ENCODE data around the gene TMEM245. TPM values are rescaled to one million over a fixed set of nuclear protein-coding genes. Genes with fewer than 3 reads are reported as not detected.

Gene TMEM245
- total RNA-seq, 2 donors from 2014 or later, result 76.5 to 95.4 TPM

DNA sequence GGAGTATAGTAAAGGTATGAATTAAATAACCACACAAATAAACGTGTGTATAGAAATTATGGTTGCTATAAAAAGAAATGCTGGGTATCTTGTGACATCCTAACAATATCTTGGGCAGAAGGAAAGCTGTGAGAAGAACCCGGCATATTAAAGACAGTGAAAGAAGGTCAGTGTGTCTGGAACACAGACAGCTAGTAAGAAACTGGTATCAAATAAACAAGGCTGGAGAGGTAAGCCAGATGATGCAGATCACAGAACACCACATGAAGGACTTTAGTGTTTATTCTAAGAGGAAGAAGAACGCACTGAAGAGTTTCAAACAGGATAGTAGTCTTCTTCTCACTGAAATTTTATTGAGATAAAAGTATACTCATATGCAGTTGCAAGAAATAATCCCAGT, 24.4 kb downstream of the TMEM245 start:
- no peak overlapping the region for H3K27ac ChIP-seq
- TF ChIP-seq, protein P1, sequence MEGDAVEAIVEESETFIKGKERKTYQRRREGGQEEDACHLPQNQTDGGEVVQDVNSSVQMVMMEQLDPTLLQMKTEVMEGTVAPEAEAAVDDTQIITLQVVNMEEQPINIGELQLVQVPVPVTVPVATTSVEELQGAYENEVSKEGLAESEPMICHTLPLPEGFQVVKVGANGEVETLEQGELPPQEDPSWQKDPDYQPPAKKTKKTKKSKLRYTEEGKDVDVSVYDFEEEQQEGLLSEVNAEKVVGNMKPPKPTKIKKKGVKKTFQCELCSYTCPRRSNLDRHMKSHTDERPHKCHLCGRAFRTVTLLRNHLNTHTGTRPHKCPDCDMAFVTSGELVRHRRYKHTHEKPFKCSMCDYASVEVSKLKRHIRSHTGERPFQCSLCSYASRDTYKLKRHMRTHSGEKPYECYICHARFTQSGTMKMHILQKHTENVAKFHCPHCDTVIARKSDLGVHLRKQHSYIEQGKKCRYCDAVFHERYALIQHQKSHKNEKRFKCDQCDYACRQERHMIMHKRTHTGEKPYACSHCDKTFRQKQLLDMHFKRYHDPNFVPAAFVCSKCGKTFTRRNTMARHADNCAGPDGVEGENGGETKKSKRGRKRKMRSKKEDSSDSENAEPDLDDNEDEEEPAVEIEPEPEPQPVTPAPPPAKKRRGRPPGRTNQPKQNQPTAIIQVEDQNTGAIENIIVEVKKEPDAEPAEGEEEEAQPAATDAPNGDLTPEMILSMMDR (IDR thresholded peaks at IDR 0.05), result no peak
- H3K4me1 ChIP-seq (ENCODE audit: control insufficient read depth in 1 of 2, low read depth in 2 of 2), result peaks cover 29 to 47% of the 10 kb centered on the region in 2 donors

DNA sequence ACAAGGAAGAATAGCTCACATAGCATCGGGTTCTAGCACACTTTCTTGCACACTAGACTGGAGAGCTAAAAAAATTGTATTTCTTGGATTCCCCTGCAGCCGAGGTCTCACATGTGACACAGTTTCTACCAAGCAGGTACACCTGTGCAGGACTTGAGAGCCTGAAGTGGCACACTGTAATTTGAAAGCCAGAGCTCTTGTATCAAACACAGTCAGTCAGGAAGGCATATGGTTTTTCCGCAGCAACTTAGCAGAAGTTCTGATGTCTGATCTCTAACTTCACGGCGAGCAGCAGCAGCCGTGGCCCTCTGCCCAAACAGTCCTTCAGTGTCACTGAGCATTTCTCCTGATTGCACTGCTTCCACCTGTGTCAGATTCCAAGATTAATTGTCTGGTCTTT, 25.5 kb downstream of the TMEM245 start:
- no peak overlapping the region for H3K27ac ChIP-seq
- DNase-seq (ENCODE audit: low spot score), result no peak
- no peak overlapping the region for H3K4me3 ChIP-seq
- TF ChIP-seq, protein P1 (IDR thresholded peaks at IDR 0.05), result no peak
- peaks cover 23 to 39% of the 10 kb centered on the region in 2 donors for H3K4me1 ChIP-seq (ENCODE audit: control insufficient read depth in 1 of 2, low read depth in 2 of 2)
- H3K27me3 ChIP-seq (replicated peaks; ENCODE audit: insufficient read depth), result no peaks in the 10 kb centered on the region
- peaks cover 20% of the 10 kb centered on the region for H3K36me3 ChIP-seq
- ATAC-seq (ENCODE audit: insufficient number of reproducible peaks, low FRiP score, low read depth), result no peak
- H3K9me3 ChIP-seq, result no peaks in the 10 kb centered on the region

More for the DNA sequence above, 24.4 kb downstream of the TMEM245 start:
- DNase-seq (ENCODE audit: low spot score) (no peak), ATAC-seq (ENCODE audit: insufficient number of reproducible peaks, low FRiP score, low read depth) (no peak)
- Histone ChIP-seq H3K36me3 (peaks cover 11% of the 10 kb centered on the region), H3K27me3 (replicated peaks; ENCODE audit: insufficient read depth) (no peaks in the 10 kb centered on the region), H3K4me3 (no peak overlapping the region), H3K9me3 (no peaks in the 10 kb centered on the region)

DNA sequence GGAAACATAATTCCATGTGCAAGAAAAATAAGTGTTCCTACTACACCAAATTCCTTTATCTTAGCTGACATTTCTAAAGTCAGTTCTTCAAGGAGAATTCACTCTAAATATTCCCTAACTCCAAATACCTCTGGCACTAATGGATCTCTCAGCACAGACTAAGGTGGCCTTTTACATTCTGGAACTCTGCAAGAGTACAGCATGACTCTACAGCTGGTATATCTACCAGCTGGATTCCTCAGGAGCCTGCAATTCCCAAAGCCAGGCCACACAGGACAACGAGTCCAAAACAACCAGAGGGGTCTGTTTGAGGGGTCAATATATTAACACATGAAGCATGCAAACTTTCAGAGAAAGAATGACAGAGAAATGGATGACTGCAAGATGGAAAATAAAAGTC, 27.2 kb downstream of the TMEM245 start:
- H3K4me3 ChIP-seq, result no peak overlapping the region
- H3K27me3 ChIP-seq (replicated peaks; ENCODE audit: insufficient read depth), result no peaks in the 10 kb centered on the region
- no peaks in the 10 kb centered on the region for H3K9me3 ChIP-seq
- H3K27ac ChIP-seq, result no peak overlapping the region
- TF ChIP-seq, protein P1 (IDR thresholded peaks at IDR 0.05), result no peak
- no peak for ATAC-seq (ENCODE audit: insufficient number of reproducible peaks, low FRiP score, low read depth)
- peaks cover 6 to 22% of the 10 kb centered on the region in 2 donors for H3K4me1 ChIP-seq (ENCODE audit: control insufficient read depth in 1 of 2, low read depth in 2 of 2)
- H3K36me3 ChIP-seq, result peaks cover 27% of the 10 kb centered on the region
- no peak for DNase-seq (ENCODE audit: low spot score)

GRCh38 chr9:109092051-109092580, 27.6 kb downstream of the TMEM245 start:
- TF ChIP-seq, protein P1 (IDR thresholded peaks at IDR 0.05), result no peak
- Histone ChIP-seq H3K36me3 (peaks cover 29% of the 10 kb centered on the region), H3K27me3 (replicated peaks; ENCODE audit: insufficient read depth) (no peaks in the 10 kb centered on the region), H3K4me3 (no peak overlapping the region), H3K9me3 (no peaks in the 10 kb centered on the region), H3K4me1 (ENCODE audit: control insufficient read depth in 1 of 2, low read depth in 2 of 2) (peaks cover 4 to 17% of the 10 kb centered on the region in 2 donors), H3K27ac (no peak overlapping the region)
- DNase-seq (ENCODE audit: low spot score), result no peak
- ATAC-seq (ENCODE audit: insufficient number of reproducible peaks, low FRiP score, low read depth), result no peak

GRCh38 chr9:109088221-109088620, 31.5 kb downstream of the TMEM245 start:
- Histone ChIP-seq H3K27ac (no peak overlapping the region), H3K9me3 (no peaks in the 10 kb centered on the region), H3K36me3 (peaks cover 33% of the 10 kb centered on the region), H3K27me3 (replicated peaks; ENCODE audit: insufficient read depth) (no peaks in the 10 kb centered on the region), H3K4me3 (no peak overlapping the region), H3K4me1 (ENCODE audit: control insufficient read depth in 1 of 2, low read depth in 2 of 2) (peaks cover 0 to 4% of the 10 kb centered on the region in 2 donors)
- TF ChIP-seq, protein P1 (IDR thresholded peaks at IDR 0.05), result no peak
- ATAC-seq (ENCODE audit: insufficient number of reproducible peaks, low FRiP score, low read depth) (no peak), DNase-seq (ENCODE audit: low spot score) (no peak)

Measured in thoracic aorta (tissue), 2 donors.